Stimulated activated CD4-positive, alpha-beta T cell treated with anti-CD3 and anti-CD28 coated beads, TNF-alpha, amount 100 ng/mL, for 48 hours (primary cell): ENCODE measurements around the gene MALL.
"Not testable (repeated sequence)": the region's sequence is repeated elsewhere in the genome, so short reads cannot be mapped to it uniquely, and the experiment has no call there.

ENCODE experiments used
- DNase-seq, 3 donors: peaks; one replicate each; pipeline ENCODE4 v3.0.0-alpha.2; 2020; ENCODE audit warnings: low read depth in 3 of 3

The MALL gene

DNA sequence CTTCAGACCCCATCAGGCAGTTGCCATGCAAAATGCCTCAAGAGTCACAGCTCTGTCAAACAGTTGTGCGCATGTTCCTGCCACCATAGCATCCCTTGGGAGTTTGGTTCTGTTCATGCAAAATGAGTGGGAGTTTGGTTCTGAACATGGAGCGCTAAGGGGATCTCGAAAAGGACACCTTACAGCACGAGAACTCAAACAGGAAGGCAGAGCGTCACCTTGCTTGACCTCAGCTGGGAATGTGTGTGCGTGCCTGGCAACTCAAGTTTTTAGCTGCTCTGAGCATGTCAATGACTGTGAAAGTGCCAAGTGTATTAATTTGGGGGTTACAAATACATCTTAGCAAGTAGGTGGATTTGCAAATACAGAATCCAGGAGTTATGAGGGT is 16.6 kb downstream of the MALL start:
- DNase-seq = no peak

DNA sequence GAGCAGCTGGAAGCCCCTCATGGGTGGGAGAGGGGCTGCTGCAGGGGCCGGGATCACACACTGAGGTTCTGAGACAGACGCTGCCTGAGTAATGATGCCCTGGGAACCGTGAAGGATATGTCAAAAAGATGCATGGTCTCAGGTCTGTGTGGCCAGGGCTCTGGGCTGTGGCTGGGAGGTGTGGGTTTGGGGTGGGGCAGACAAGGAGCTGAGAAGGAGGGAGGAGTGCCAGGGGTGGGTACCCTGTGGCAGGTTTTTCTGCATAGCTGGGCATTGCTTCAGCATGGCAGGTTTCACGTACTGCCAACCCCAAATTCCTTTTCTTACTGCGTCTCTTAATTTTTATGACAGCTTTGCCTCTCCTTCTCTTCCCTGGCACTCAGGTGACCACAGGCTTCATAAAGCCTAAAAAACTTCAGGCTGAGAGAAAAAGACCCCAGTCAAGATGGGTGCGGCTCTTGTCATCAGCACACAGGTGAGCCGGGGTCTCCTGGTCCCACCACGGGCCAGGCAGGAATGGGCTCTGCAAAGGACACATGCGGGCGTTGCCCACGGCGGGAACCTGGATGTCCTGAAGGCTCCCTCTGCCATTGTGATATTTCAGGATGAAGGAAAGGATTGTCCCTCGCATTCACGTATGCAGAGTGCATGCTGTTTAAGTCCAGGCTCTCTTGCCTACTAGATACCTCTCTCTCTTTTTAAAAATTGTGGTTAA is 18.0 kb downstream of the MALL start:
- DNase-seq = no peak

DNA sequence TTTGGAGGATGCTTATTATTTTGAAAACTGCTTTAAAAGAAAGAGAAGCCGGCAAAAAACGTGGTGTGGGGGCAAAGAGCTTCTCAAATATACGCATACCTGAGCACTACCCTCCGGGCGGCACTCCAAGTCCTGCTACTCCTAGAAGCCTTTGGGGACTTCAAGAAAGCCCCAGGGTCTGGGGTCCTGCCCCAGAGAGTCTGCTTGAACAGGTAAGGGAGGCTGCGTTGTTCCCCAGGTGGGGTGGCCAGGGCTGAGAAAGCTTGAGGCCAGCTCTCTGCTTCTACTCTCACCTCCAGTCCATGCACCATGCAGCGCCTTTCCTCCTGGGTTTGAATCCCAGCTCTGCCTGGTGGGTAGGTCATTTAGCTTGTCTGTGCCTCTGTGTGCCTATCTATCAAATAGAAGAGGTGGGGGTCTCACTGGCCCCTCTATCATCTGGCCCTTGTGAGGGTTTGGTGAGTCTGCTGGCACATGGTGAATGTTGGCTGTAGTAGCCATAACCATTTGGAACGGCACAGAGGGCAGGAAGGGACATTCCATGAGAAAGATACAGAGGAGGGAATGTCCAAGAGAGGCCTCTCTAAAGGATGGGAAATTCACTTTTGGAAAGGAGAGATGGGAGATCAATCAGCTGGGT is 19.5 kb downstream of the MALL start:
- no peak for DNase-seq

DNA sequence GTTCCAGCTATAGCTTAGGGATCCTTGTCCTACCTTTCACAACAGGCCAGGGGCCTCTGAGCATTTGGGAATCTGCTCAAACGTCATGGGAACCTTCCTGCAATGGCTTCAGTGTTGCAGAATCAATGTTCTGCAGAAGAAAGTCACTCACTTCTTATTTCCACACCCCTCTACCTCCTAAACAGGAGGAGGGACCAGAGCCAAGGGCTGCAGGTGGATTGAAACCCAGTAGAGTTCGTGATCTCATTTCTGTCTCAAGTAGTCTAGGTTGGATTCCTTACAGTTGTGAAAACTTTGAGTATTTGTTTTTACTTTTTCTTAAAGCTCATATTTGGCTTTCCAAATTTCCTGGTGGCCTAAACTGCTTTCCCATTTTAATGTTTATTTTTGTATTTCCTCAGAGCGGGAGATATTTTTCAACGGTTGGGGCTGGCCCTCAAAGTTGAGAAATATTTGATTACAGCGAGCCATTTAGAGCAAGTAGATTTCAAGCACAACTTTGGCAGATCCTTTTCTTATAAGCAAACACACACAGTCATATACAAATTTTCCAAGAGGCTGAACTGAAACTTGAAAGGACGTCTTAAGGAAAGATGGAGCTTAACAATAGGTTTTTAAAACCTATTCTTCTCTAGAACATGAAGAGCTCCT is 20.6 kb downstream of the MALL start:
- not testable (repeated sequence) for DNase-seq

DNA sequence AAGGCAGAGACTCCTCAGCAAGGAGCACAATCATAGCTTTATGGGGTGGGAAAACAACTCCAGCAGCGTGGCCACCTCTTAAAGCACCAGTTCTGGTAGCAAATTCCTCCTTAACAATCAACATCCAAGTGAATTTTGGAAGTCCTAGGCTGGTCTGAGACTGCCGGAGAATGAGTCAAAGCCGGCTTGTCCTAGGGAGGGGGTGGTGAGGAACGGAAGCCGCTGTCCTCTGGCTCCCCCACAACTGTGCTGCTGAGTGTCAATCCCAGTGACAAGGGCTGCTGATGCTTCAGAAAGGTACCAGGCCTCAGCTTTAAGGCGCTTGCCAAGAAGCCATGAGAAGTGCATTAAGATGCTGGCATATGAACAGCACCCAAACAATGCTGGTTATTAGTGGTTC is 21.7 kb downstream of the MALL start:
- DNase-seq = not testable (repeated sequence)

DNA sequence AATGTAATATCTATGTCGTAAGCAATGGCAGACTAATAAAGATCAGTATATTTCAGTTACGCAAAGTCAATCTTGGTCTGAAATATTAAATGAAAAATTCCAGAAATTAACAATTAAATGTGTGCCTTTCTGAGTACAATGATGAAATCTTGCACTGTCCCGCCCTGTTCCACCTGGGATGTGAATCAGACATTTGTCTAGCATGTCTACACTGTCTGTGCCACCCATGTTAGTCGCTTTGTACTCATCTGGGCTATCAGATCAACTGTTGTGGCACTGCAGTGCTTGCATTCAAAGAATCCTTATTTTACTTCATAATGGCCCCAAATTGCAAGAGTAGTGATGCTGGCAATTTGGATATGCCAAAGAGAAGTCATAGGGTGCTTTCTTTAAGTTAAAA is 25.5 kb downstream of the MALL start:
- DNase-seq = not testable (repeated sequence)

DNA sequence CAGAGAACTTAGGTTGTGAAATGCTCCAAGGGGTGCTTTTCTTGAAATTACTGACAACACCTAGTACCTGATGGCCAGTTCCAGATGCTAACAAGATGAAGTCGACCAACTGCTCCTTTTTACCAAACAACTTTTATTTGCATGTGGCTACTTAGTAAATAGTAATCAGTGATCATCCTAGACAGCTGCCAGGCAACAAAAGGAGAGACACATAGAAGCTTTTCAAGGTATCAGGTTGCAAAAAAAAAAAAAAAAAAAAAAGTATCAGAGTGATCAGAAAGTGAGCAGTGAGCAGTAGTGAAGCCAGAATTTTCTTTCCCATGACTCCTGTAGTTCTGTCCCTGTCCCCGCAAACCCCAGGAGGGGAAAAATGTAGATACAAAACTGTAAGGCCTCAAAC is 31.9 kb downstream of the MALL start:
- DNase-seq = not testable (repeated sequence)

DNA sequence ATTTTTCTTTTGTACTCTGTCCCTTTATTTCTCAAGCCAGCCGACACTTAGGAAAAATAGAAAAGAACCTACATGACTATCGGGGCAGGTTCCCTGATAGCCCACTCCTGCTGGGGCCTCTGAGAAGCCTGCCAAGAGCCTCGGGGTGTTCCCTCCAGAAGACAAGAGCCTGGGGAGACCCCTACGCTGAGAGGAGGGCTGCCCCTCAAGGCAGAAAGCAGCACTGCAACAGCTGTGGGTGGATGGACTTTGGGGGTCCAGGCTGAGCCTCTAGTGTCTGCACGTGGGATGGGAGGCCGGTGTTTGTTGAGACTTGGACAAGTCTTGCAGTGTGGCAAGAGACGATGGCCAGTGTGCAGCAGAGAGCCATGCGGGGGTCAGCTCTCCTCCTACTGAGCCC is 32.5 kb downstream of the MALL start:
- not testable (repeated sequence) for DNase-seq

DNA sequence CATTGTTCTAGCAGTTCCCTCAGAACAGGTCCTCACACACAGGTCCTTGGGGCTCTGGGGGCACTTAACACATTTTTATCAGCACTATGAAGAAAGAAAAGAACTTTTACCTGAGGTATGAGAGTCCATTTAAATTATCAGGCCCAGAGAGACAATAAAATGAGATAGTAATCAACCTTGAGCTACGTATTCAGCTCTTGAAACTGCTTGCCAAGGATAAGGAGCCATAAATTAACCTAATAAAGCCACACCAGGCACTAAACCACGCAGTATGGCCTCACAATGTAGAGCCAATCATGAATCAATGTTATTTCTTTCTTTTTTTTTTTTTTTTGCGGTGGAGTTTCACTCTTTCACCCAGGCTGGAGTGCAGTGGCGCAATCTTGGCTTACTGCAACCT is 37.5 kb downstream of the MALL start:
- not testable (repeated sequence) for DNase-seq

DNA sequence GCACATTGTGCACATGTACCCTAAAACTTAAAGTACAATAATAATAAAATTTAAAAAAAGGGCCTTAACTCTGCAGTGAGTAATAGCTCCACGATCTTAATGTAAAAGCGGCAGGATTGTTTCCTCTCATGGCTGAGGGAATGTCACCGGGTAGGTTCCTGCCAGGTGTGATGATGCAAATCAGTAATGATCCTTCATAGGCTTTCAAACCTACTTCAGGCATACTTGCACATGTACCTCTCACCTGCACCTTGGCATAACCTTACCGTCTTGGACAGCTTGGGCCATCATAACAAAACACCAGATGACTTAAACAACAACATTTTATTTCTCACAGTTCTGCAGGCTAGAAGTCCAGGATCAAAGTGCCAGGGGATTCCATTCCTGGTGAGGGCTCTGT is 39.7 kb downstream of the MALL start:
- not testable (repeated sequence) for DNase-seq

DNA sequence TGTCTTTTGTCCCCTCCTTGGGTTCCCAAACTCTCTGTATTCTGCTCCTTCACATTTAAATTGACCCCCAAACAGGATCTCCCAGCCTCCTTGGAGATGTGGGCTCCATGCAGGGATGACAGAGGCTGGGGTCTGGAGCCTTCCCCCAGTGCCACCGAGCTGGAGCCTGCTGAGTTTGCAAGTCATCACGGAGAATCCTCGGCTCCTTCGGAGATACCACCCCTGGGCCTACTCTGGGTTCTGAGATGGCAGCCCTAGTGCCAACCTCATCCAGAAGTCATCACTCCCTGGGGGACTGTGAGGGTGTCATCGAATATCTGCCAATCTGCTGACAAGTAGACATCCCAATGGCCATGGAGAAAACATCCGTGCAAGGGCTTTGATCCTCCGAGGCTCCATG is 45.8 kb downstream of the MALL start:
- DNase-seq = not testable (repeated sequence)

DNA sequence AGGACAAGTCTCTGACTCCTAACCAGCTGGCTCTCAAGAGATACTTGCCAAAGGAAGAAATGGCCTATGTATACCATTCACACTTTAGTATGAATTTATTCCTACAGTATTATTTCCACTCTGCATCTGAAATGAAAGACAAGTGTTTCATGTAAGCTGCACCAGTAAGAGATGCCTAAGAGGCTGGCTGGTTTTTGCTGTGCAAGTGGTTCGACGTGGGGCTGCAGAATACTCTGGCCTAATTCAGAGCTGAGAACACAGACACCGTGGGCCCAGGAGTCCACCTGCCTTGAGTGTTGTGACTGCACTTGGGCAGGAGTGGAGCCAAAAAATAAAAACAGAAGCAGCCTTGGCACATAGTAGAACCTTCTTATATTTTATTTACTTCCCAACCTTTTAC is 47.5 kb downstream of the MALL start:
- DNase-seq = not testable (repeated sequence)

DNA sequence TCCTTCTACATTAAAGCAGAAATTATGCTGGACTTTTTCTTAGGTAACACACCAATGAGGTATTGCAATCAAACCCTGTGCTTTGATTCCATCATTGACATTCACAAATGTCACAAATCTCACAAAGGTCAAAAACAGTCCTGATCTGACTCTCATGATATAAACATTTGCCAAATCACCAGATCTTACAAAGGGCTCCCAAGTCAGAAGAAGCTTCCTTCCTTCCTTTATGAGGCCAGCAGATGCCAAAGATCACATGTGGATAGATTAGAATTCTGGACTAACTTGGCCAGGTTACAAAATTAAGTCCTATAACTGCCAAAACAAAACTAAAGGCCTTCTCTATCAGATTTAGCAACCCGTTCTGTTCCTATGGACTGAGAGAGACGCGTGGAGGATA is 53.3 kb downstream of the MALL start:
- DNase-seq = not testable (repeated sequence)

DNA sequence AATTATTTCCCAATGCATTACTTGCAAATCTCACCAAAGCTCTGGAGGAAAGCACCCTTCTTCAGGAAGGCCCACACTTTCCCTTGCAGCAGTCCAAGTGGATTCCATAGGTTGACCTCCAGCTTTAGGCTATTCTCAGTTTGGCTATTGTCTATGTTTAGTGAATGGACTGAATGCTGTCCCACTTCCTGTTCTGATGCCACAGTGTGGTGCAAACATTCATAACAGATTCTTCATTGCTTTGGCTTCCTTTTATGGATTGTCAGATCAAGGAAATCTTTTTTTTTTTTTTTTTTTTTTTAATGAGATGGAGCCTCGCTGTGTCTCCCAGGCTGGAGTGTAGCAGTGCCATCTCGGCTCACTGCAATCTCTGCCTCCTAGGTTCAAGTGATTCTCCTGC is 55.1 kb downstream of the MALL start:
- DNase-seq = not testable (repeated sequence)

DNA sequence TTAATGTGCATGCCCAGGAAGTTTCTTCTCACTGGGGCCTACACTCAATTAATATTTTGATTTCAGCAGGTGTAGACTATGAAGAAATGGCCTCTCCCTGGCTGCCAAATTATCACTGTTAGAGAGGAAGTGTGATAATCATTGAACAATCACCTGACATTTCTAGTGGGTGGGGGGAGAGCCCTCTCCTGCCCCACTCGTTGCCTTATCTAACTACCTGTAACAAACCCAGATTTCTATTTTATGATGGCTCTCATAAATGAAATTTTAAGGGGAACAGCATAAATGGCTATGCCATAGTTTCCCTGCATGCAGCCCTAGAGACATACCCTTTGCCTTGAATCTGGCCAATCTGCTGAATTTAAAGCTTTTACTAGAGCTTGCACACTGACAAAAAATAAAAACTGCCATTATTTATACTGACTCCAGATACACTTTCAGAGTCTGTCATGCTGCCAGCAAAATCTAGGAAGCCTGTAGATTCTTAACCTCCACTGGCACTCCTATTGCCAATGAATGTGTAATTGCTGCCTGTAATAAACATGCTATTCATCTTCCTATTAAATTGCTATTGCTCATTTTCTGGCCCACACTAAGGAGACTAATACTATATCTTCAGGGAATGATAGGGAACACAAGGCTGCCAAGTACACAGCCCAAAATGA is 55.8 kb downstream of the MALL start:
- DNase-seq = not testable (repeated sequence)

DNA sequence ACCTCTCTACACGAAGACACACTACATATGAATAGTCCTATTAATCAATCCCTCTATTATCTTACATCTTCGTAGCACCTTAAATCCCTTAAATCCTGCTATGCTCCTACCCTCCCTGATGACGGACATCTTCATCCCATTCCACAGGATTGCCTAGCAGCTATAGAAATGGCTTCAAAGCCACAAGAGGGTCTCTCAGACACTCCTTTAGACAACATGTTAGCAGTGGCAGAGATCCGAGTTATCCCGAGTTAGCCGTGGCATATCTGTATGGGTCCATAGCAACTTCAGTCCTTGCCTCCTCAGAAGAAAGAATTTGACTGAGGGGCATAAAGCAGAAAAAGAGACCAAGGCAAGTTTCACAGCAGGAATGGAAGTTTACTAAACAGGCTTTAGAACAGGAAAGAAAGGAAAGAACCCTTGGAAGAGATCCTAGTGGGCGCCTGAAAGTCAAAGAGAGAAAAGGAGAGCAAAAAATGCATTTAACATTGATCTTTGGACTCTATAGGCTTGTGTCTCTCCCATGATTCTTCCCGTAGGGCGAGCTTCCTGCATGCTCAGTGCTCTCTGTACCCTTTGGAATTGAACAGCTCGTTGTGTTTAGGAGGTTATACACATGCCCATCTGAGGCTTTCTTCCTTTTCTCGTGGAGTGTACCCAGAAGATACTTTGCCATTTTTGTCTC is 56.5 kb downstream of the MALL start:
- not testable (repeated sequence) for DNase-seq

DNA sequence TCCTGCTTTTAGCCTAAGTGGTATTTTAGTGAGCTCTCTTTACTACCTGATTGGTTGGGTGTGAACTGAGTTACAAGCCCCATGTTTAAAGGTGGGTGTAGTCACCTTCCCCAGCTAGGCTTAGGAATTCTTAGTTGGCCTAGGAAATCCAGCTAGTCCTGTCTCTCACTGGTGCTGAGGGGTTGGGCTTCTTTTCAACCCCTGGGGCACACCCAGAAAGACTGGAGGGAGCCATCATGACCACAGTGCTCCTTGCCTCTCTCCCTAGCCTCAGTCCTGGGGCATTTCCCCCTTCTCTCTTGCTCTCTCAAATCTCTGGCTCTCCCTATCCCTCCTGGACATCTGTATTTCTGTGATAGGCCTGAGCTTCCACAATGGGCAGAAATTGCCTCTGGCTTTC is 57.6 kb downstream of the MALL start:
- not testable (repeated sequence) for DNase-seq

DNA sequence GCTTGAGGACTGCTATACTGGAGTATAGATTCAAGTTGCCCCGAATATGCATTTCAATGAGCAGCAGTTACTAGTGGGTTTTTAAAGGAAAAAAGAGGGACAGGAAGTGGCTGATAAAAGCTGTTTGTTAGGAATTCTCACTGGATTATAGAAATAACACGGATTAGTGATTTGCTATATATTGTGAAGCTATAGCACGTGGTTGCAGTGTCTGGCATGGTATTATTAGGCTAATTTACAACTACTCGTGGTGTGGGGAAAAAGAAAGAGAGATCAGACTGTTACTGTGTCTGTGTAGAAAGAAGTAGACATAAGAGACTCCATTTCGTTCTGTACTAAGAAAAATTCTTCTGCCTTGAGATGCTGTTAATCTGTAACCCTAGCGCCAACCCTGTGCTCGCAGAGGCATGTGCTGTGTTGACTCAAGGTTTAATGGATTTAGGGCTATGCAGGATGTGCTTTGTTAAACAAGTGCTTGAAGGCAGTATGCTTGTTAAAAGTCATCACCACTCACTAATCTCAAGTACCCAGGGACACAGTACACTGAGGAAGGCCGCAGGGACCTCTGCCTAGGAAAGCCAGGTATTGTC is 59.7 kb downstream of the MALL start:
- DNase-seq = not testable (repeated sequence)

DNA sequence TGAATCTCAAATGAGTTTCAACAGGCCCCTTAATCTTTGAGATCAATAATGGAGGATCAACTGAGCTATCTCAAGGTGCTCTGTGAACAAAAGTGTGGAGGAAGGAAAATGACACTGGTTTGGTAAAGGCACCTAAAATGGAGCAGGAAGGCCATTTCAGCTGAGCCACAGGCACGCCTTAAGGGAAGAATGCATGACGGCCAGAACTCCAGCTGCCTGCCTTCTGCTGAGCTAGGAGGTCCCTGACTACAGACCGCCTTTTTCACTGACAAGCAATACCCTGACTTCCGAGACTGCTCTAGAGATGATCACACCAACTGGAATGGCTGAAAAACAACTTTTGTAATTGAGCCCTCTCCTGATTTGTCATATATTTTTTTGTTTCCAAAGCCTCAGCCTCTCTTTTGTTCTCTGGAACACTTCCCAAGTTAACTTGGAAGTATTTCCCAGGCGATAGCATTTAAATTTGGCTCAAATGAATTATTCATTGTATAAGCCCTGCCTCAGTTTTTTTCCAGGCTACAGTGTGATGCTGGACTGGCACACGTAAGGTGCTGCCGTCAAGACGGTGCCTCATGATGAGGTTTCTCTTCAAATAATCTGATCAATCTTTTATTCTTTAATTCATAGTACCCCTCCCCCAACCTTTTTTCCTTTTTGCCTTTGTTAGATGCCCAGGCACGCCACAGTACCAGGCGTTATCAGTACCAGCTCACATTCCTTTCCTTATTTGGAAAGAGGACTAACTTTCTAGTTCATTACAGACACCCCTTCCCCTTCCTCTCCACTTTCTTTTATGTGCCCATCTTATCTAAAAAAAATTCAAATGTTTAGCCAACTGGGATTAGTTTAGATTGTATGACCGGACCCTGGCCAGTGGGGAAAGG is 60.9 kb downstream of the MALL start:
- DNase-seq = not testable (repeated sequence)

DNA sequence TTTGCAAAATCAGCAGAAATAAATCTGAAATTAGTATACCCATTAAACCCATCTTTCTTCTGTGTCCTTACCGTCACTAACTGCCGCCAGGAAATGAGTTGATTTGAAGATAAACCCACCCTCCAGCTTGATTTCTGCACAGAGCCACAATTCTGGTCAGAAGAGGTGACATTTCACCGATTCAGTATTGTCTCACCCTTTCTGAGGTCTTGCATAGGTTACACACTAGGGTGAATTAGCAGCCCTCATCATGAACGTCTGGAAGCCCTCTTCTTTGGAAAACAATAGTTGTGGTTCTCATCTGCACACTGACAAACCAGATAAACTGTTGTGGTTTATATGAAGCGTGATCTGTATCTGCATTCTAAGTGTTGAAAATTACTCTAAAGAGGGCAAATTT is 61.9 kb downstream of the MALL start:
- DNase-seq = not testable (repeated sequence)
